BE2C (cell line): ENCODE data around the gene TNNI3K.

ENCODE experiments used
- DNase-seq: peaks from one replicate; pipeline ENCODE4 v3.0.0-alpha.2; 2020
- H3K27me3 ChIP-seq: fragments of 250-450 bp; sonication (Bioruptor Pico); 2 replicates; pipeline ENCODE4 v1.5.1; 2020; ENCODE audit warnings: mild to moderate bottlenecking
- H3K36me3 ChIP-seq: fragments of 250-450 bp; sonication (Bioruptor Pico); 2 replicates; pipeline ENCODE4 v1.5.1; 2020; ENCODE audit warnings: mild to moderate bottlenecking
- H3K4me1 ChIP-seq: fragments of 250-450 bp; sonication (Bioruptor Pico); 2 replicates; pipeline ENCODE4 v1.5.1; 2020
- H3K4me3 ChIP-seq: 2 replicates; pipeline ENCODE4 v1.5.1; 2011; ENCODE audit warnings: low read depth, low read length
- H3K9me3 ChIP-seq: fragments of 250-450 bp; sonication (Bioruptor Pico); 2 replicates; pipeline ENCODE4 v1.5.1; 2020
- CTCF ChIP-seq: IDR thresholded peaks from 2 replicates; pipeline ENCODE4 v1.5.1; 2012; ENCODE audit warnings: mild to moderate bottlenecking, low read depth, low read length

The TNNI3K gene

GRCh38 chr1:74266001-74266400 lies 30.8 kb downstream of the TNNI3K start:
- H3K4me1 ChIP-seq: no peaks in the 10 kb centered on the region
- H3K36me3 ChIP-seq: no peaks in the 10 kb centered on the region
- H3K27me3 ChIP-seq: no peaks in the 10 kb centered on the region
- H3K4me3 ChIP-seq: no peak overlapping the region
- no peak for DNase-seq
- TF ChIP-seq CTCF: no peak
- no peaks in the 10 kb centered on the region for H3K9me3 ChIP-seq

GRCh38 chr1:74271503-74271902 lies 36.3 kb downstream of the TNNI3K start:
- no peak for TF ChIP-seq CTCF
- H3K4me1 ChIP-seq: no peaks in the 10 kb centered on the region
- no peaks in the 10 kb centered on the region for H3K36me3 ChIP-seq
- H3K27me3 ChIP-seq: no peaks in the 10 kb centered on the region
- H3K4me3 ChIP-seq: no peak overlapping the region
- H3K9me3 ChIP-seq: no peaks in the 10 kb centered on the region
- no peak for DNase-seq

- no peaks in the 10 kb centered on the region for H3K4me1 ChIP-seq
- H3K4me3 ChIP-seq: no peak overlapping the region
- TF ChIP-seq CTCF: no peak
- no peaks in the 10 kb centered on the region for H3K9me3 ChIP-seq
- H3K27me3 ChIP-seq: no peaks in the 10 kb centered on the region
- no peaks in the 10 kb centered on the region for H3K36me3 ChIP-seq
- no peak for DNase-seq
These were observed 45.6 kb downstream of the TNNI3K start for GRCh38 chr1:74280642-74281396.

GRCh38 chr1:74286414-74286813 lies 51.2 kb downstream of the TNNI3K start:
- no peak for DNase-seq
- H3K27me3 ChIP-seq: no peaks in the 10 kb centered on the region
- no peak overlapping the region for H3K4me3 ChIP-seq
- no peak for TF ChIP-seq CTCF
- no peaks in the 10 kb centered on the region for H3K36me3 ChIP-seq
- H3K4me1 ChIP-seq: no peaks in the 10 kb centered on the region
- no peaks in the 10 kb centered on the region for H3K9me3 ChIP-seq

GRCh38 chr1:74314438-74314837 lies 79.3 kb downstream of the TNNI3K start:
- no peak overlapping the region for H3K4me3 ChIP-seq
- no peak for DNase-seq
- no peaks in the 10 kb centered on the region for H3K9me3 ChIP-seq
- no peaks in the 10 kb centered on the region for H3K27me3 ChIP-seq
- H3K36me3 ChIP-seq: no peaks in the 10 kb centered on the region
- no peaks in the 10 kb centered on the region for H3K4me1 ChIP-seq
- no peak for TF ChIP-seq CTCF

GRCh38 chr1:74316302-74316701 lies 81.1 kb downstream of the TNNI3K start:
- DNase-seq: no peak
- no peaks in the 10 kb centered on the region for H3K9me3 ChIP-seq
- no peak for TF ChIP-seq CTCF
- no peaks in the 10 kb centered on the region for H3K27me3 ChIP-seq
- H3K36me3 ChIP-seq: no peaks in the 10 kb centered on the region
- H3K4me3 ChIP-seq: no peak overlapping the region
- no peaks in the 10 kb centered on the region for H3K4me1 ChIP-seq
